Measurements from ENCODE around the gene HRH1.

GRCh38 chr3:11224870-11225229 lies 70.6 kb downstream of the HRH1 start:
- TF ChIP-seq POLR2A (IDR thresholded peaks at IDR 0.05; ENCODE audit: low read length) (no peak), GATA1 (IDR thresholded peaks at IDR 0.05; ENCODE audit: low read depth, low read length) (no peak)

All from erythroblast (primary cell).